ENCODE data around the gene ZNF474. TPM values are rescaled to one million over a fixed set of nuclear protein-coding genes. Genes with fewer than 3 reads are reported as not detected.

The ZNF474 gene
- total and polyA plus RNA-seq, 2 of the 8 experiments (the other 6 are each of a cell fraction or from before 2014, with no cell fraction given), result not detected

DNA sequence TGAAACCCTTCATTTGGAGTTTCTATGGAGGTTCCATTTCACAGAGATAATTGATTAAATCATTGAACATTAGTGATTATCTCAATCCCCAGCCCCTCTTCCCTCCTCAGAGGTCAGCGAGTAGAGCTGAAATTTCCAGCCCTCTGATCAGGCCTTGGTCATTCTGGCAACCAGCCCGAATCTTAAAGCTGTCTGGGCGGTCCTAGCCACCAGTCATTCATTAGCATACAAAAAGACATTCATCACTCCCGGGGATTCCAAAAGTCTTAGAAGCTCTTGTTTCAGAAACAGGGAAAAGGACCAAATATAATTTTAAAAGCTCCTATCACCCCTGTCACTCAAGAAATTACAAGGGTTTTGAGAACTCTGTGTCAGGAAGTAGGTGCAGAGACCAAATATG lies 41.3 kb downstream of the ZNF474 start:
- DNase-seq (ENCODE audit: low read depth in 1 of 2, low spot score in 2 of 2), result no peak
- Histone ChIP-seq H2BK120ac (replicated peaks; ENCODE audit: low read depth, low read length) (no peak overlapping the region), H3K18ac (ENCODE audit: extremely low read depth, low read length) (no peak overlapping the region), H3K79me2 (ENCODE audit: control insufficient read depth in 1 of 2, insufficient read depth in 2 of 2, low read length in 2 of 2) (no peaks in the 10 kb centered on the region), H2AFZ (ENCODE audit: low read length) (no peak overlapping the region), H2BK20ac (ENCODE audit: low read length) (no peak overlapping the region), H4K8ac (ENCODE audit: extremely low read depth, insufficient read depth, low read length) (no peak overlapping the region), H3K14ac (ENCODE audit: insufficient read length) (no peak overlapping the region), H3K23ac (ENCODE audit: insufficient read length) (no peak overlapping the region), H4K20me1 (replicated peaks in 1 of 2; ENCODE audit: control insufficient read depth in 1 of 2, insufficient read depth in 2 of 2, low read length in 2 of 2) (no peaks in the 10 kb centered on the region), H3K27me3 (replicated peaks in 1 of 4; ENCODE audit: control insufficient read depth in 3 of 4, extremely low read depth in 1 of 4, insufficient read depth in 3 of 4, low read length in 3 of 4) (no peaks in the 10 kb centered on the region), H3K36me3 (ENCODE audit: control insufficient read depth in 2 of 4, insufficient read depth in 4 of 4, low read length in 3 of 4) (no peaks in the 10 kb centered on the region), H3K27ac (ENCODE audit: low read depth, low read length) (no peak overlapping the region), H3K4ac (replicated peaks; ENCODE audit: insufficient read length, low read depth, low read length) (no peak overlapping the region), H3K79me1 (ENCODE audit: low read depth, low read length) (no peaks in the 10 kb centered on the region), H2BK15ac (ENCODE audit: low read length) (no peak overlapping the region), H4K91ac (replicated peaks; ENCODE audit: insufficient read length, low read length) (no peak overlapping the region), H2AK5ac (ENCODE audit: low read depth, low read length) (no peak overlapping the region), H3K56ac (replicated peaks; ENCODE audit: insufficient read length, low read depth, low read length) (no peak overlapping the region), H3K9me3 (ENCODE audit: insufficient read depth in 2 of 2, low read depth in 1 of 2, low read length in 1 of 2) (no peaks in the 10 kb centered on the region), H3K4me1 (replicated peaks in 1 of 4; ENCODE audit: control insufficient read depth in 3 of 4, insufficient read depth in 4 of 4, low read length in 3 of 4) (peaks cover 2 to 5% (median 4%) of the 10 kb centered on the region in 4 experiments; a peak in 3 of 7 replicates), H4K5ac (ENCODE audit: insufficient read length, low read depth, low read length) (no peak overlapping the region), H3K9ac (replicated peaks in 1 of 4; ENCODE audit: extremely low read depth in 1 of 4, low read depth in 3 of 4, low read length in 3 of 4) (no peak overlapping the region), H2BK12ac (ENCODE audit: low read depth, low read length) (no peak overlapping the region), H3K4me2 (ENCODE audit: insufficient read depth in 1 of 2, low read depth in 2 of 2, low read length in 2 of 2) (peak overlapping the region; percentile 10 to 24; a peak in 1 of 4 replicates), H3K4me3 (ENCODE audit: extremely low read depth in 1 of 4, insufficient read depth in 2 of 4, low read depth in 3 of 4, low read length in 4 of 4) (no peak overlapping the region), H3K23me2 (ENCODE audit: low read depth, low read length) (no peaks in the 10 kb centered on the region), H2BK5ac (ENCODE audit: low read depth, low read length) (no peak overlapping the region)
- CTCF ChIA-PET (ENCODE audit: partially characterized antibody), result interaction anchor here (0.6 to 2.4 kb wide), 7 partner anchors 9 to 68 kb away, joined by 3 to 12 read pairs (median 3); no protein-coding TSS in a partner anchor
- WGBS, 2 experiments (ENCODE audit: extremely low coverage in 1 of 2, insufficient coverage in 1 of 2, insufficient read length in 1 of 2, insufficient replicate concordance in 2 of 2, low coverage in 1 of 2, low lambda C conversion rate in 2 of 2, missing lambda C conversion rate in 1 of 2), result 14% methylated on average over 4 of the region's 4 CpGs; no CpG with 5 or more reads in 1 of the 2 experiments
- POLR2A ChIA-PET (ENCODE audit: partially characterized antibody), result interaction anchor here (0.7 to 1.4 kb wide), 2 partner anchors 18 to 41 kb away, joined by 3 read pairs; partner anchors contain the start of gene ZNF474
- FAIRE-seq, result peak; percentile 88

All from H1 (cell line).